ENCODE data around the gene BRIX1. TPM values are rescaled to one million over a fixed set of nuclear protein-coding genes. Genes with fewer than 3 reads are reported as not detected.

BRIX1 gene
- total and polyA plus RNA-seq, 2 of the 13 experiments (the other 11 are each of a cell fraction or from before 2014, with no cell fraction given), result 23.6 to 78.4 TPM

DNA sequence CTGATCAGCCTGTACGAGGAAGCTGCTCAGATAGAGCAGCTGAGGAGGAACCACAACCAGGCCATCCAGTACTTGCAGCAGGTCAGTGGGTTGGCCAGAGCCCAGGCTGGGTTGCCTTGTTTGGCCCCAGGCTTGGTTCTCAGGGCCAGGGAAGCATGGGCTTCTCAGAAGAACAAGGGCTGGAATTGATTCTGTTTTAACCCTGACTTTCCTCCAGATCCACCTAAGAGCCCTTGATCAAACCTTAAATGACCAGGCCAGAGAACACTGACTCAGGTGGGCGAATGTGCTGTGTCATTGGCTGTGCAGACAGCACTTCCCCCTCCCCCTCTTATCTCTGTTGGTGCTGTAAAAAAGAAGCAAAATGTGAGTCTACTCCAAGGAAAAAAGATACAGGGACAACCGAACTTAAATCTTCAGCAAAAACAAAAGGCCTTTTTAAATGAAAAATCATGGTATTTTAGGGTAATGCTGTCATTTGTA is 48.5 kb upstream of the BRIX1 start (continued):
- TF ChIP-seq ZNF281 (CRISPR knock-in tag; IDR thresholded peaks at IDR 0.05; ENCODE audit: borderline replicate concordance), result peak; percentile 49; the same call in 1 of the 2 replicates
- TF ChIP-seq RARG (CRISPR knock-in tag; IDR thresholded peaks at IDR 0.05; ENCODE audit: low read depth), result no peak

DNA sequence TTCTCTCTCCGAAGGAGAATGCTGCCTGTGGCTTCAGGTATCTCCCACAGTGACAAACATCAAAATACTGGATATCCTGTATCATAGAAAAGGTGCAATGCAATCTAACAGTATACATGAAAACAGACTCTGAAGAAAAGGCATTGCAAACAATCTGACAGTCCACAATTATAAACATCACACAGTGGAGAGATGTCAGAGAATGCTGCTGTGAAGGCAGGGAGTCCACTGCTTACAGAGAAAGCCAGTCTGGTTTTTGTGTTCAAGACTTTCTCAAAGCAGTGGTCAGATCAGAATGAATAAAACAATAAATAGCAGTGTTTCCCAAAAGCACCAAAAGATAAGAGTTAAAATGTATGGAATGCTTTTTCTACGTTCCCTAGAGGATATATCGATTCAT is 47.9 kb upstream of the BRIX1 start:
- TF ChIP-seq FOXP4 (CRISPR knock-in tag; IDR thresholded peaks at IDR 0.05), result no peak
- TF ChIP-seq HDAC2 (CRISPR knock-in tag; IDR thresholded peaks at IDR 0.05), result no peak
- TF ChIP-seq, protein P1, sequence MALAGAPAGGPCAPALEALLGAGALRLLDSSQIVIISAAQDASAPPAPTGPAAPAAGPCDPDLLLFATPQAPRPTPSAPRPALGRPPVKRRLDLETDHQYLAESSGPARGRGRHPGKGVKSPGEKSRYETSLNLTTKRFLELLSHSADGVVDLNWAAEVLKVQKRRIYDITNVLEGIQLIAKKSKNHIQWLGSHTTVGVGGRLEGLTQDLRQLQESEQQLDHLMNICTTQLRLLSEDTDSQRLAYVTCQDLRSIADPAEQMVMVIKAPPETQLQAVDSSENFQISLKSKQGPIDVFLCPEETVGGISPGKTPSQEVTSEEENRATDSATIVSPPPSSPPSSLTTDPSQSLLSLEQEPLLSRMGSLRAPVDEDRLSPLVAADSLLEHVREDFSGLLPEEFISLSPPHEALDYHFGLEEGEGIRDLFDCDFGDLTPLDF (CRISPR knock-in tag; IDR thresholded peaks at IDR 0.05), result no peak
- TF ChIP-seq FOXP1 (IDR thresholded peaks at IDR 0.05), result no peak
- TF ChIP-seq FOXP1 (CRISPR knock-in tag; IDR thresholded peaks at IDR 0.05), result no peak
- TF ChIP-seq CHCHD3 (CRISPR knock-in tag; IDR thresholded peaks at IDR 0.05), result no peak
- TF ChIP-seq, protein P2, sequence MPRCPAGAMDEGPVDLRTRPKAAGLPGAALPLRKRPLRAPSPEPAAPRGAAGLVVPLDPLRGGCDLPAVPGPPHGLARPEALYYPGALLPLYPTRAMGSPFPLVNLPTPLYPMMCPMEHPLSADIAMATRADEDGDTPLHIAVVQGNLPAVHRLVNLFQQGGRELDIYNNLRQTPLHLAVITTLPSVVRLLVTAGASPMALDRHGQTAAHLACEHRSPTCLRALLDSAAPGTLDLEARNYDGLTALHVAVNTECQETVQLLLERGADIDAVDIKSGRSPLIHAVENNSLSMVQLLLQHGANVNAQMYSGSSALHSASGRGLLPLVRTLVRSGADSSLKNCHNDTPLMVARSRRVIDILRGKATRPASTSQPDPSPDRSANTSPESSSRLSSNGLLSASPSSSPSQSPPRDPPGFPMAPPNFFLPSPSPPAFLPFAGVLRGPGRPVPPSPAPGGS (CRISPR knock-in tag; IDR thresholded peaks at IDR 0.05), result no peak
- no peak for TF ChIP-seq ZNF282 (IDR thresholded peaks at IDR 0.05; ENCODE audit: partially characterized antibody)
- no peak for TF ChIP-seq NFIB (CRISPR knock-in tag; IDR thresholded peaks at IDR 0.05; ENCODE audit: borderline replicate concordance)
- FAIRE-seq, result no peak

More for the DNA sequence above, 47.9 kb upstream of the BRIX1 start:
- H3K4me1 ChIP-seq (ENCODE audit: insufficient read depth, low read length), result peaks cover 39% of the 10 kb centered on the region
- no peaks in the 10 kb centered on the region for H3K36me3 ChIP-seq (replicated peaks in 1 of 2; ENCODE audit: control insufficient read depth in 1 of 2, insufficient read depth in 2 of 2, low read length in 2 of 2)
- no TSS peak for BruUV-seq (replicated peaks)
- peak overlapping the region; percentile 26 for H3K4me2 ChIP-seq (ENCODE audit: low read depth, low read length)
- CTCF ChIA-PET (ENCODE audit: low intra/inter-chr PET ratio, low total read pairs), result no interaction called here
- H3K9me3 ChIP-seq (ENCODE audit: low read length), result no peaks in the 10 kb centered on the region
- DNase-seq (ENCODE audit: low spot score) (no peak), ATAC-seq (peak; percentile 58)
- in situ Hi-C loops (cut with HindIII; ENCODE audit: extremely low pct_ligation_motif_present, low pct_unique_long_range_greater_than_20kb) (no loop called here), intact Hi-C loops (cut with micrococcal nuclease; ENCODE audit: unreplicated experiment) (no loop called here)
- H3K9ac ChIP-seq (ENCODE audit: insufficient read depth, low read depth, low read length), result no peak overlapping the region
- POLR2A ChIA-PET, result interaction anchor here (1.0 kb wide), 1 partner anchor 318 kb away, joined by 4 read pairs; no protein-coding TSS in a partner anchor
- no peaks in the 10 kb centered on the region for H4K20me1 ChIP-seq (ENCODE audit: insufficient read depth, low read length)
- no peaks in the 10 kb centered on the region for H3K79me2 ChIP-seq (ENCODE audit: insufficient read depth, low read length)
- no peak overlapping the region for H2AFZ ChIP-seq (ENCODE audit: low read length)
- no peaks in the 10 kb centered on the region; a peak in 1 of 5 replicates for H3K27me3 ChIP-seq (ENCODE audit: control insufficient read depth in 1 of 2, insufficient read depth in 2 of 2, low read length in 2 of 2)
- 86% methylated on average over 3 of the region's 3 CpGs for WGBS (ENCODE audit: low lambda C conversion rate)
- peak overlapping the region; percentile 55 for H3K27ac ChIP-seq (ENCODE audit: extremely low read length, insufficient read depth, low read length)
- H3K4me3 ChIP-seq (replicated peaks in 1 of 3; ENCODE audit: insufficient read depth in 1 of 3, low read depth in 2 of 3, low read length in 3 of 3), result no peak overlapping the region

Measured in HepG2 (cell line).